Measurements from ENCODE around the gene CWC15.
"Not testable (repeated sequence)": the region's sequence is repeated elsewhere in the genome, so short reads cannot be mapped to it uniquely, and the experiment has no call there.

Gene CWC15

GRCh38 chr11:94913718-94914394 is 59.5 kb downstream of the CWC15 start:
- not testable (repeated sequence) for DNase-seq (ENCODE audit: low read depth in 2 of 2)

DNA sequence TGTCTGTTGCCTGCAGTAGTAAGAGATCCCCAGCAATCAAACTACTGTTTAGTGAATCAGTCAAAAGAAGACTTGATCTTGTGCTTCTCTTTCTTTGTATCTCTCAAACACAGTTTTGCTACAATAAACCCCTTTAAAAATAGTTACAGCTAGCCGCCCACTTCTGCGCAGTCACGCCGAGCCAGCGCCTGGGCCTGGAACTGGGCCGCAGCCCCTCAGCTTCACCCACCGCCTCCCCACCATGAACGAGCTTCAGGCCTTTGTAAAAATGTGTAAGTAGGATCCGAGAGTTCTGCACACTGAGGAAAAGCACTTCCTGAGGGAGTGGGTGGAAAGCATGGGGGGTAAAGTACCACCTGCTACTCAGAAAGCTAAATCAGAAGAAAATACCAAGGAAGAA is 60.5 kb downstream of the CWC15 start:
- DNase-seq (ENCODE audit: low read depth in 2 of 2): no peak

All from stimulated activated CD4-positive, alpha-beta T cell treated with anti-CD3 and anti-CD28 coated beads, Interleukin-15, amount 100 ng/mL, for 48 hours (primary cell).